Thymus (tissue), 11 donors: Measurements from ENCODE around the gene SARM1. TPM values are rescaled to one million over a fixed set of nuclear protein-coding genes. Genes with fewer than 3 reads are reported as not detected.

Experiments used
- DNase-seq, 9 donors: peaks; one replicate each; pipeline ENCODE4 v3.0.0-alpha.2; 2013; ENCODE audit warnings: low spot score in 9 of 9, low read depth in 6 of 9, missing footprints in 1 of 9
- H3K27ac ChIP-seq, 2 donors: one replicate each; pipeline ENCODE4 v1.5.1; 2013; ENCODE audit warnings: control low read depth in 1 of 2, low read depth in 1 of 2, low read length in 1 of 2, mild to moderate bottlenecking in 1 of 2, moderate library complexity in 1 of 2
- H3K27me3 ChIP-seq, 2 donors: one replicate each; pipeline ENCODE4 v1.5.1; 2013; ENCODE audit warnings: low read length in 1 of 2; ENCODE audit not compliant: control insufficient read depth in 2 of 2, insufficient read depth in 1 of 2
- H3K36me3 ChIP-seq, 2 donors: one replicate each; pipeline ENCODE4 v1.5.1; 2013; ENCODE audit warnings: low read length in 1 of 2, mild to moderate bottlenecking in 1 of 2, moderate library complexity in 1 of 2; ENCODE audit not compliant: control insufficient read depth in 2 of 2, insufficient read depth in 2 of 2
- H3K4me1 ChIP-seq, 2 donors: one replicate each; pipeline ENCODE4 v1.5.1; 2013; ENCODE audit warnings: low read length in 2 of 2; ENCODE audit not compliant: control insufficient read depth in 2 of 2, insufficient read depth in 2 of 2
- H3K4me3 ChIP-seq, 2 donors: one replicate each; pipeline ENCODE4 v1.5.1; 2013; ENCODE audit warnings: low read length in 2 of 2, control low read depth in 1 of 2, mild to moderate bottlenecking in 1 of 2
- H3K9me3 ChIP-seq, 2 donors: one replicate each; pipeline ENCODE4 v1.5.1; 2013; ENCODE audit warnings: low read length in 1 of 2, mild to moderate bottlenecking in 1 of 2; ENCODE audit not compliant: control insufficient read depth in 2 of 2, insufficient read depth in 1 of 2
- WGBS: extraction: QIAGEN DNeasy Blood & Tissue Kit; methylation state at CpG from one replicate; pipeline ENCODE4 v1.1.7; 2013; 5-methylcytosine and 5-hydroxymethylcytosine counted together
- polyA plus RNA-seq: library from polyadenylated mRNA; stranded (reverse); fragments of 200-250 nt; gene quantifications from one replicate; pipeline ENCODE4 v1.2.3, GENCODE V29; 2013
- total RNA-seq: library from RNA; stranded (reverse); fragments of 120-200 nt; gene quantifications from one replicate; pipeline ENCODE4 v1.2.4, GENCODE V29; 2013
- donor health status: healthy.

Gene SARM1
- total and polyA plus RNA-seq, 2 donors: 1.2 to 5.4 TPM

DNA sequence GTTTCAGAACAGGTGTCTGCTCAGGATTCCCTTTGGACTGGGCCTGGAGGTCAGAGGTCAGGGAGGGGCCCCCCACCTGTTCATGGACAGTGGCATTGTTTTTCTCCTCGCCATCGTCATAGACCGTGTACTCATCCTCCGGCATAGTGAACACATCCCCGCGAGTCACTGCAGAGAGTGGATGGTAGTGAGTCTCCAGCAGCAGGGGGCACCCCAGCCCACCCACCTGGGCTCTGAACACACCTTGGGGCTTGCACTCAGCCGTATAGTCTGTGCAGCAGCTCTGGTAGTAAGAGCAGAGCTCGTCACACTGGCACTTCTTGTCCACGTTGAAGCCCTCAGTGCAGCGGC is 1.8 kb upstream of the SARM1 start:
- Histone ChIP-seq H3K27me3 (peaks cover 8 to 45% of the 10 kb centered on the region in 2 donors), H3K4me1 (peaks cover 10 to 14% of the 10 kb centered on the region in 2 donors), H3K9me3 (peaks cover 0 to 1% of the 10 kb centered on the region in 2 donors), H3K36me3 (peaks cover 0 to 7% of the 10 kb centered on the region in 2 donors), H3K27ac (no peak overlapping the region), H3K4me3 (no peak overlapping the region)
- 92% methylated on average over 10 of the region's 10 CpGs for WGBS
- DNase-seq: no peak

DNA sequence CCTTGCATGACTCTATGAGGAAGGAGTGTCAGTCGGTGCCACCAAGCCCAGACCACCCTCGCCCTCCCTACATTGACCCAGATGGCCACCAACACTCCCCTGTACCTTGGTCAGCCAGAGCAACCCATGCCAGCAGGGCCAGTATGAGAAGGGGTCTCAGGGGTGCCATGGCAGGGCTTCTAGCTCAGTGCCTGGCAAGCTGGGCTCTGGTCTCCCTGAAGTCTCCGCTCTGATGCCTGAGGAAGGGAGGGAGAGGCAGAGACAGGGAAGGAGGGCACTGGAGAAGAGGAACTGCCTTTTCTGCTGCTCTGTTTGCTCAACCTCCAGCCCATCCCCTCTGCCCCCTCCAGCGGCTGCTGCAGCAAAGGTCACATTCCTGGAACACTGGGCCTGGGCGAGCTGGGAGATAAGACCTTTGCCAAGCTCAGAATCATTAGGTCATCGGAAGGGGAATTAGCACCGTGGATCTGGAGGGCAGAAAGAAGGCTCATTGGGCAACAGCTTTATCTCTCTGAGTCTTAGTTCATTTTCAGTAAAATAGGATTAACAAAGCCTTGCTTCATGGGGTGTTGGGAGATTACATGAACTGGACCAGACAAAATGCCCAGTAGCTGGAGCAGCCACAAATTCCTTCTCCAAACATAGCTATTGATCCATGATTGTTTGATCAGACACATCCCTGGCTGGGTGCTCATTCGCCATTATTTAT is 1.3 kb upstream of the SARM1 start, which contains the start of gene VTN:
Gene VTN, minus strand, starts transcription at position 273 of the 709 bp plus-strand sequence. Its CDS starts 104 bp downstream, at position 169.
- no peak for DNase-seq
- WGBS: 63% methylated on average over 8 of the region's 8 CpGs
- peak within 1 kb of the TSS; percentile 44 to 68 for H3K4me3 ChIP-seq

DNA sequence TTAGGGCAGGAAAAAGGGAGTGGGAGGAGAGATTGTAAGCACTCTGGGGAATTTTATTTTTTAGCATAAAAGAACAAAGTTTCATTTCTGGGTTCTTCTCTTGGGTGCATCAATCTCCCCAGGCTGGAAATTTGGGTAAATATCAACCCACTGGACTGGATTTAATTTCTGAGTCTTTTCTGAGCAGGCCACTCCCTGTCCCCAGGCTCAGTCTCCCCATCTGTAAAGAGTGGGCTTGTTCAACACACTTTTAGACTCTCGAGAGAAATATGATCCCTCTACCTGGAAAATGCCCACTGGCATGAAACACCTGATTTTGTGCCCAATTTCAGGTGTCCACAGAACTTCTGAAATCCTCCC is 770 bp upstream of the SARM1 start:
- Histone ChIP-seq H3K27me3 (peaks cover 8 to 50% of the 10 kb centered on the region in 2 donors), H3K9me3 (peaks cover 0 to 1% of the 10 kb centered on the region in 2 donors), H3K27ac (no peak overlapping the region), H3K4me1 (peaks cover 10 to 14% of the 10 kb centered on the region in 2 donors), H3K36me3 (no peaks in the 10 kb centered on the region), H3K4me3 (no peak overlapping the region)
- WGBS: 93% methylated on average over 1 of the region's 1 CpG
- no peak for DNase-seq

More for the DNA sequence above, 1.3 kb upstream of the SARM1 start, which contains the start of gene VTN:
- peaks cover 10 to 14% of the 10 kb centered on the region in 2 donors for H3K4me1 ChIP-seq
- H3K9me3 ChIP-seq: peaks cover 0 to 1% of the 10 kb centered on the region in 2 donors
- H3K27me3 ChIP-seq: peaks cover 8 to 50% of the 10 kb centered on the region in 2 donors
- peaks cover 0 to 1% of the 10 kb centered on the region in 2 donors for H3K36me3 ChIP-seq
- no peak within 1 kb of the TSS for H3K27ac ChIP-seq

GRCh38 chr17:28372203-28372944 is 880 bp downstream of the SARM1 start:
- no peak for DNase-seq
- Histone ChIP-seq H3K27ac (peak overlapping the region in 1 of 2 donors; percentile 36), H3K4me1 (peaks cover 10 to 14% of the 10 kb centered on the region in 2 donors), H3K9me3 (peaks cover 0 to 1% of the 10 kb centered on the region in 2 donors), H3K27me3 (peaks cover 8 to 50% of the 10 kb centered on the region in 2 donors), H3K4me3 (peak overlapping the region in 1 of 2 donors; percentile 68), H3K36me3 (no peaks in the 10 kb centered on the region)
- WGBS: 10% methylated on average over 53 of the region's 53 CpGs

DNA sequence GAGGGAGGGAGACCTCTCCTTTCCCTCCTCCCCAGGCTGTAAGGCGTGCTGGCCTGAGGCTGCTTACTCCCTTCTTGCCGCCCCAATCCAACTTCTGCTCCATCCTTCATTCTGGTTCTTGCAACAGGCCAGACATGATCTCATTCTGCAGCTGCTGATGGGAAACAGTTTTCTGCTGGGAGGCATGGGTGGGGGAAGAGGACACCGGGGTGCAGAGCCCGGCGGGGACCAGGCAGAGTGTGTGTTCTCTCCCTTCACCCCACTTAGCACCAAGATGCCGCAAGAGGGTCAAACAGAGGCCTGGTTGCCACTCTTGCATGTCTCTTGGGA is 1.4 kb downstream of the SARM1 start:
- Histone ChIP-seq H3K36me3 (no peaks in the 10 kb centered on the region), H3K4me1 (peaks cover 10 to 14% of the 10 kb centered on the region in 2 donors), H3K4me3 (no peak overlapping the region), H3K27me3 (peaks cover 8 to 50% of the 10 kb centered on the region in 2 donors), H3K27ac (no peak overlapping the region), H3K9me3 (peaks cover 0 to 1% of the 10 kb centered on the region in 2 donors)
- DNase-seq: no peak
- WGBS: 94% methylated on average over 6 of the region's 6 CpGs

- Histone ChIP-seq H3K36me3 (no peaks in the 10 kb centered on the region), H3K27ac (no peak overlapping the region), H3K4me1 (peaks cover 3 to 10% of the 10 kb centered on the region in 2 donors), H3K27me3 (peaks cover 14 to 56% of the 10 kb centered on the region in 2 donors), H3K9me3 (no peaks in the 10 kb centered on the region), H3K4me3 (no peak overlapping the region)
- 77% methylated on average over 10 of the region's 10 CpGs for WGBS
- no peak for DNase-seq
Observed at GRCh38 chr17:28379814-28380801, 8.6 kb downstream of the SARM1 start.

DNA sequence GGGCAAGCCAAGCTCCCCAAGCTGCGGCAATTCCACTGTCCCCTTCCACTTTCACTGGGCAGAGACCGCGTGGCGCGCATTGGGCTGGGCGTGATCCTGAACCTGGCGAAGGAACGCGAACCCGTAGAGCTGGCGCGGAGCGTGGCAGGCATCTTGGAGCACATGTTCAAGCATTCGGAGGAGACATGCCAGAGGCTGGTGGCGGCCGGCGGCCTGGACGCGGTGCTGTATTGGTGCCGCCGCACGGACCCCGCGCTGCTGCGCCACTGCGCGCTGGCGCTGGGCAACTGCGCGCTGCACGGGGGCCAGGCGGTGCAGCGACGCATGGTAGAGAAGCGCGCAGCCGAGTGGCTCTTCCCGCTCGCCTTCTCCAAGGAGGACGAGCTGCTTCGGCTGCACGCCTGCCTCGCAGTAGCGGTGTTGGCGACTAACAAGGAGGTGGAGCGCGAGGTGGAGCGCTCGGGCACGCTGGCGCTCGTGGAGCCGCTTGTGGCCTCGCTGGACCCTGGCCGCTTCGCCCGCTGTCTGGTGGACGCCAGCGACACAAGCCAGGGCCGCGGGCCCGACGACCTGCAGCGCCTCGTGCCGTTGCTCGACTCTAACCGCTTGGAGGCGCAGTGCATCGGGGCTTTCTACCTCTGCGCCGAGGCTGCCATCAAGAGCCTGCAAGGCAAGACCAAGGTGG is 9.8 kb downstream of the SARM1 start:
- no peak overlapping the region for H3K4me3 ChIP-seq
- no peak for DNase-seq
- no peaks in the 10 kb centered on the region for H3K36me3 ChIP-seq
- no peak overlapping the region for H3K27ac ChIP-seq
- no peaks in the 10 kb centered on the region for H3K9me3 ChIP-seq
- peaks cover 3 to 12% of the 10 kb centered on the region in 2 donors for H3K4me1 ChIP-seq
- 27% methylated on average over 72 of the region's 72 CpGs for WGBS
- peaks cover 19 to 66% of the 10 kb centered on the region in 2 donors for H3K27me3 ChIP-seq

- H3K4me3 ChIP-seq: peak overlapping the region; percentile 40 to 56
- peaks cover 3 to 12% of the 10 kb centered on the region in 2 donors for H3K4me1 ChIP-seq
- H3K27ac ChIP-seq: no peak overlapping the region
- 2% methylated on average over 56 of the region's 56 CpGs for WGBS
- DNase-seq: peak in 2 of 9 donors; percentile 21 to 37
- peaks cover 0 to 4% of the 10 kb centered on the region in 2 donors for H3K36me3 ChIP-seq
- peaks cover 19 to 77% of the 10 kb centered on the region in 2 donors for H3K27me3 ChIP-seq
- no peaks in the 10 kb centered on the region for H3K9me3 ChIP-seq
Observed at GRCh38 chr17:28384281-28385036, 13.0 kb downstream of the SARM1 start.
